K562 (cell line): ENCODE results near the gene TPBG. TPM values are rescaled to one million over a fixed set of nuclear protein-coding genes. Genes with fewer than 3 reads are reported as not detected.

Experiments used
- ATAC-seq: fragments of 200-7000 bp; cut with Tn5 transposase; 3 replicates; pipeline ENCODE4 v1.9.1; 2020; ENCODE audit warnings: moderate library complexity
- BruUV-seq: library from RNA; stranded (reverse); fragments of 400-500 nt; replicated peaks from 2 replicates; lab custom pipeline; 2021; lab: Mats Ljungman, UMichigan
- CTCF ChIA-PET: fragments of 300-600 bp; formaldehyde crosslinking; extraction: SDS; loops from one replicate; lab custom pipeline; 2021; ENCODE audit warnings: low intra/inter-chr PET ratio; lab: Yijun Ruan, JAX
- POLR2A ChIA-PET: fragments of 300-600, 350-650 bp; sonication (Branson Sonifier 250); formaldehyde crosslinking; extraction: SDS; loops from one replicate; lab custom pipeline; 2021; ENCODE audit warnings: antibody characterized with exemption, inconsistent platforms; lab: Yijun Ruan, JAX
- DNase-seq, 4 experiments: peaks; one replicate each; pipeline versions ENCODE4 v3.0.0 to v3.0.0-alpha.2; 2011 to 2018; ENCODE audit warnings: low spot score in 3 of 4, mixed read lengths in 3 of 4; ENCODE audit errors: extremely low read depth in 1 of 4
- FAIRE-seq: peaks from 2 replicates; lab custom pipeline; 2011; peaks lifted over from hg19 to GRCh38; lab: Jason Lieb, UNC
- H2AFZ ChIP-seq: 2 replicates; pipeline ENCODE4 v1.6.0; 2011; ENCODE audit warnings: low read depth, low read length, control low read depth, inconsistent platforms
- H3K27ac ChIP-seq: fragments of 200-600 bp; 3 replicates; pipeline ENCODE4 v1.8.0; 2011; ENCODE audit warnings: low read depth, mild to moderate bottlenecking, control low read depth, inconsistent platforms, low read length, moderate library complexity, mixed read lengths; ENCODE audit errors: extremely low read depth
- H3K27me3 ChIP-seq, 2 experiments: fragments of 300-600 bp in 1 of 2; 2 replicates in 1 of 2; 3 replicates in 1 of 2; pipeline versions ENCODE4 v1.6.0 to v1.8.0; 2011; ENCODE audit warnings: inconsistent platforms in 2 of 2, low read length in 2 of 2, mild to moderate bottlenecking in 1 of 2, mixed read lengths in 1 of 2, moderate library complexity in 1 of 2; ENCODE audit not compliant: control insufficient read depth in 2 of 2, insufficient read depth in 2 of 2
- H3K36me3 ChIP-seq: fragments of 300-600 bp; 3 replicates; pipeline ENCODE4 v1.8.0; 2011; ENCODE audit warnings: mild to moderate bottlenecking, low read length, inconsistent platforms; ENCODE audit not compliant: control insufficient read depth, insufficient read depth
- H3K4me1 ChIP-seq, 2 experiments: fragments of 200-600 bp in 1 of 2; replicated peaks in 1 of 2; 2 replicates in 1 of 2; 3 replicates in 1 of 2; pipeline versions ENCODE4 v1.5.1 to v1.8.0; 2011; ENCODE audit warnings: inconsistent platforms in 2 of 2, low read length in 2 of 2, mild to moderate bottlenecking in 1 of 2, mixed read lengths in 1 of 2, moderate library complexity in 1 of 2; ENCODE audit not compliant: control insufficient read depth in 2 of 2, insufficient read depth in 2 of 2
- H3K4me2 ChIP-seq: 2 replicates; pipeline ENCODE4 v1.6.1; 2011; ENCODE audit warnings: low read length, control low read depth, inconsistent platforms, mixed read lengths; ENCODE audit not compliant: insufficient read depth
- H3K4me3 ChIP-seq: fragments of 200-600 bp; sonication (generic), shearing (Covaris generic); 2 replicates; pipeline ENCODE4 v1.5.1; 2016; ENCODE audit warnings: control low read depth, inconsistent platforms
- H3K79me2 ChIP-seq: fragments of 200-600 bp; 3 replicates; pipeline ENCODE4 v1.8.0; 2011; ENCODE audit warnings: low read length, inconsistent platforms; ENCODE audit not compliant: control insufficient read depth, insufficient read depth
- H3K9ac ChIP-seq, 2 experiments: 2 replicates each; pipeline versions ENCODE4 v1.6.0 to v1.6.1; 2011; ENCODE audit warnings: low read depth in 2 of 2, low read length in 2 of 2, control low read depth in 1 of 2, inconsistent platforms in 1 of 2, mild to moderate bottlenecking in 1 of 2, mixed read lengths in 1 of 2; ENCODE audit not compliant: insufficient read depth in 1 of 2
- H3K9me1 ChIP-seq: one replicate; pipeline ENCODE4 v1.6.0; 2011; ENCODE audit warnings: inconsistent platforms, mild to moderate bottlenecking, low read length, moderate library complexity; ENCODE audit not compliant: control insufficient read depth, insufficient read depth
- H3K9me3 ChIP-seq: replicated peaks from 2 replicates; pipeline ENCODE4 v1.5.1; 2011; ENCODE audit warnings: low read depth, low read length, inconsistent platforms; ENCODE audit not compliant: control insufficient read depth, insufficient read depth
- H4K20me1 ChIP-seq: replicated peaks from 2 replicates; pipeline ENCODE4 v1.6.1; 2011; ENCODE audit warnings: low read length, inconsistent platforms, mixed read lengths; ENCODE audit not compliant: control insufficient read depth, insufficient read depth
- CSDE1 ChIP-seq, 2 experiments: fragments of 450-650 bp; IDR thresholded peaks; 2 replicates each; pipeline ENCODE4 v1.6.1; 2016; ENCODE audit warnings: mild to moderate bottlenecking in 1 of 2
- MTA1 ChIP-seq: fragments of 450-650 bp; IDR thresholded peaks from 2 replicates; pipeline ENCODE4 v1.6.1; 2017; ENCODE audit warnings: borderline replicate concordance
- POLR3G ChIP-seq: IDR thresholded peaks from 2 replicates; pipeline ENCODE4 v1.6.1; 2011; ENCODE audit not compliant: insufficient read length, insufficient replicate concordance; ENCODE audit errors: extremely low read depth
- PRDM10 ChIP-seq: fragments of 450-650 bp; IDR thresholded peaks from 2 replicates; pipeline ENCODE4 v1.6.1; 2018; ENCODE audit not compliant: partially characterized antibody
- SMARCE1 ChIP-seq: fragments of 450-650 bp; IDR thresholded peaks from 2 replicates; pipeline ENCODE4 v1.7.1; 2016; ENCODE audit warnings: mild to moderate bottlenecking
- ZBTB11 ChIP-seq, 3 experiments: fragments of 200-800 bp in 1 of 3; fragments of 250-450 bp in 1 of 3; fragments of 450-650 bp in 1 of 3; sonication (Bioruptor Pico) in 1 of 3; sonication (Bioruptor generic) in 1 of 3; formaldehyde crosslinking in 1 of 3; IDR thresholded peaks; 2 replicates each; pipeline versions ENCODE4 v1.6.1 to v1.8.0; 2016 to 2022; ENCODE audit warnings: mild to moderate bottlenecking in 2 of 3, missing genetic modification characterization in 2 of 3, missing compliant biosample characterization in 1 of 3, moderate library complexity in 1 of 3
- ZNF174 ChIP-seq: fragments of 250-450 bp; sonication (Bioruptor Pico); IDR thresholded peaks from 2 replicates; pipeline ENCODE4 v1.4.0; 2020; ENCODE audit warnings: mild to moderate bottlenecking
- ZNF609 ChIP-seq: sonication (generic); formaldehyde crosslinking; IDR thresholded peaks from 2 replicates; pipeline ENCODE4 v1.8.1; 2023; ENCODE audit warnings: missing genetic modification reagents, mild to moderate bottlenecking, borderline replicate concordance
- WGBS: fragments of 100-300 bp; shearing (Covaris generic); methylation state at CpG from one replicate; pipeline ENCODE4 v1.1.6; 2016; ENCODE audit warnings: low coverage, mixed read lengths; ENCODE audit not compliant: insufficient coverage; ENCODE audit errors: missing lambda C conversion rate; 5-methylcytosine and 5-hydroxymethylcytosine counted together
- in situ Hi-C: fragments of 300-500 bp; cut with MboI; formaldehyde crosslinking; loops from 4 replicates; pipeline ENCODE4 v1.15.0; 2018; ENCODE audit warnings: inconsistent platforms, mixed read lengths
- intact Hi-C: fragments of 100-400 bp; cut with micrococcal nuclease; formaldehyde crosslinking; loops from 2 replicates; pipeline ENCODE4 v1.14.2; 2022
- polyA plus RNA-seq, 8 experiments: library from polyadenylated mRNA; depleted of rRNA in 4 of 8; stranded (reverse) in 5 of 8; unstranded in 3 of 8; fragments of >200 nt; fragmentation: Nextera tagmentation in 2 of 8; fragmentation: Illumina TruSeq in 1 of 8; extraction: Ambion mirVana in 2 of 8; extraction: Trizol in 1 of 8; gene quantifications; 2 replicates each; pipeline versions ENCODE4 v1.2.1 to v1.2.3, GENCODE V29; 2011 to 2014; ENCODE audit warnings: inconsistent platforms in 1 of 8, missing spikeins in 1 of 8
- total RNA-seq, 7 experiments: library from RNA; depleted of rRNA in 6 of 7; stranded (reverse); fragments of >200 nt in 6 of 7; fragmentation: Illumina TruSeq in 2 of 7; extraction: Trizol in 2 of 7; gene quantifications; 2 replicates each; pipeline versions ENCODE4 v1.2.1 to v1.2.3, GENCODE V29; 2011 to 2021; ENCODE audit warnings: low replicate concordance in 1 of 7

Gene TPBG
- total and polyA plus RNA-seq, 9 of the 15 experiments (the other 6 are each of a cell fraction or from before 2014, with no cell fraction given): 0.18 to 0.88 (median 0.36) TPM

- no TSS peak for BruUV-seq
- no peak overlapping the region for H3K4me3 ChIP-seq
- CTCF ChIA-PET: no interaction called here
- no peak overlapping the region for H3K27ac ChIP-seq
- no peaks in the 10 kb centered on the region for H3K9me1 ChIP-seq
- no peak overlapping the region for H2AFZ ChIP-seq
- intact Hi-C loops: no loop called here
- no peaks in the 10 kb centered on the region for H3K9me3 ChIP-seq
- H3K9ac ChIP-seq: no peak overlapping the region
- no peaks in the 10 kb centered on the region for H3K4me1 ChIP-seq
- no peaks in the 10 kb centered on the region for H3K79me2 ChIP-seq
- H3K36me3 ChIP-seq: no peaks in the 10 kb centered on the region
- in situ Hi-C loops: no loop called here
- WGBS: 0% methylated on average over 2 of the region's 2 CpGs
- ATAC-seq: no peak
- POLR2A ChIA-PET: interaction anchor here (0.6 kb wide), 1 partner anchor 129 kb away, joined by 3 read pairs; no protein-coding TSS in a partner anchor
- no peak for FAIRE-seq
- H3K4me2 ChIP-seq: no peak overlapping the region
- no peaks in the 10 kb centered on the region for H3K27me3 ChIP-seq
- no peaks in the 10 kb centered on the region for H4K20me1 ChIP-seq
- no peak for DNase-seq
- TF ChIP-seq MTA1 (no peak), SMARCE1 (no peak), POLR3G (no peak), ZBTB11 (CRISPR knock-in tag; IDR thresholded peaks at IDR 0.05) (no peak), CSDE1 (IDR thresholded peaks at IDR 0.05) (no peak), ZNF174 (CRISPR knock-in tag) (no peak), PRDM10 (no peak), ZNF609 (CRISPR knock-in tag) (no peak)
Observed at GRCh38 chr6:82385546-82385945, 21.9 kb downstream of the TPBG start.
